Suprapubic skin (tissue), 4 donors: ENCODE data around the gene HTRA2. TPM values are rescaled to one million over a fixed set of nuclear protein-coding genes. Genes with fewer than 3 reads are reported as not detected.
"Not testable (repeated sequence)": the region's sequence is repeated elsewhere in the genome, so short reads cannot be mapped to it uniquely, and the experiment has no call there.

Source experiments
- DNase-seq, 2 donors: peaks; one replicate each; pipeline ENCODE4 v3.0.0-alpha.2; 2019; ENCODE audit warnings: low spot score in 2 of 2
- H3K27ac ChIP-seq: fragments of 200-600 bp; sonication (generic); one replicate; pipeline ENCODE4 v1.5.1; 2019
- H3K27me3 ChIP-seq: fragments of 200-600 bp; sonication (generic); one replicate; pipeline ENCODE4 v1.5.1; 2019
- H3K36me3 ChIP-seq: fragments of 200-600 bp; sonication (generic); one replicate; pipeline ENCODE4 v1.5.1; 2019
- H3K4me1 ChIP-seq: fragments of 200-600 bp; sonication (generic); one replicate; pipeline ENCODE4 v1.5.1; 2019
- H3K4me3 ChIP-seq: fragments of 200-600 bp; sonication (generic); one replicate; pipeline ENCODE4 v1.5.1; 2019; ENCODE audit warnings: mild to moderate bottlenecking
- H3K9me3 ChIP-seq: fragments of 200-600 bp; sonication (generic); one replicate; pipeline ENCODE4 v1.5.1; 2019
- EP300 ChIP-seq: sonication (generic); formaldehyde crosslinking; IDR thresholded peaks from one replicate; pipeline ENCODE4 v1.6.1; 2017; ENCODE audit warnings: antibody characterized with exemption
- POLR2A ChIP-seq, 2 donors: fragments of 450-650 bp; IDR thresholded peaks; one replicate each; pipeline ENCODE4 v1.6.1; 2017; ENCODE audit warnings: antibody characterized with exemption in 2 of 2, mild to moderate bottlenecking in 2 of 2, moderate library complexity in 2 of 2
- POLR2AphosphoS5 ChIP-seq, 3 donors: sonication (generic); formaldehyde crosslinking; IDR thresholded peaks; one replicate each; pipeline ENCODE4 v1.6.1; 2017; ENCODE audit warnings: antibody characterized with exemption in 3 of 3
- WGBS: methylation state at CpG from one replicate; pipeline ENCODE4 v1.1.5; 2018; 5-methylcytosine and 5-hydroxymethylcytosine counted together
- total RNA-seq, 4 donors: library from RNA; depleted of rRNA; stranded (reverse); fragments of >200 nt; gene quantifications; one replicate each; pipeline ENCODE4 v1.1.0, GENCODE V29; 2016
- TF ChIP-seq, protein P1 (sequence below), 2 donors: fragments of 200-600 bp in 1 of 2; fragments of 450-650 bp in 1 of 2; sonication (generic) in 1 of 2; IDR thresholded peaks; one replicate each; pipeline ENCODE4 v1.5.1; 2016 to 2019; ENCODE audit warnings: antibody characterized with exemption in 2 of 2, mild to moderate bottlenecking in 1 of 2, moderate library complexity in 1 of 2

The HTRA2 gene
- total RNA-seq, 4 donors from 2014 or later, result 23.7 to 31.2 (median 27.1) TPM

DNA sequence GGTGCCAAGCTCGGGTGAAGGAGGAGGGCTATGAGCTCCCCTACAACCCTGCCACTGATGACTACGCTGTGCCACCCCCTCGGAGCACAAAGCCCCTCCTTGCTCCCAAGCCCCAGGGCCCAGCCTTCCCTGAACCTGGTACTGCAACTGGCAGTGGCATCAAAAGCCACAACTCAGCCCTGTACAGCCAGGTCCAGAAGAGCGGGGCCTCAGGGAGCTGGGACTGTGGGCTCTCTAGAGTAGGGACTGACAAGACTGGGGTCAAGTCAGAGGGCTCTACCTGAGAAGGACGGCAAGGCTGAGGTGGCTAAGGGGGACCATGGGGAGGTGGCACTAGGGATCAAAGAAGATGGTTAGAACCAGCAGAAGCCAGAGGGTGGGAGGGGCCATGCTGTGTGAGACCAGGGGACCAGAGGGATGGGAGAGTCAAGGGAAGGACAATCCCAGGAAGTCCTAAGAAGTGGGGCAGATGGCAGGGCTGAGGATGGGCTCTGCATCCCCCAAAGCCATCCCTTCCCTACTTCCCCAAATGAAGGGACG lies 27.2 kb downstream of the HTRA2 start:
- H3K27ac ChIP-seq, result no peak overlapping the region
- H3K4me1 ChIP-seq, result peaks cover 25% of the 10 kb centered on the region
- DNase-seq, result no peak

DNA sequence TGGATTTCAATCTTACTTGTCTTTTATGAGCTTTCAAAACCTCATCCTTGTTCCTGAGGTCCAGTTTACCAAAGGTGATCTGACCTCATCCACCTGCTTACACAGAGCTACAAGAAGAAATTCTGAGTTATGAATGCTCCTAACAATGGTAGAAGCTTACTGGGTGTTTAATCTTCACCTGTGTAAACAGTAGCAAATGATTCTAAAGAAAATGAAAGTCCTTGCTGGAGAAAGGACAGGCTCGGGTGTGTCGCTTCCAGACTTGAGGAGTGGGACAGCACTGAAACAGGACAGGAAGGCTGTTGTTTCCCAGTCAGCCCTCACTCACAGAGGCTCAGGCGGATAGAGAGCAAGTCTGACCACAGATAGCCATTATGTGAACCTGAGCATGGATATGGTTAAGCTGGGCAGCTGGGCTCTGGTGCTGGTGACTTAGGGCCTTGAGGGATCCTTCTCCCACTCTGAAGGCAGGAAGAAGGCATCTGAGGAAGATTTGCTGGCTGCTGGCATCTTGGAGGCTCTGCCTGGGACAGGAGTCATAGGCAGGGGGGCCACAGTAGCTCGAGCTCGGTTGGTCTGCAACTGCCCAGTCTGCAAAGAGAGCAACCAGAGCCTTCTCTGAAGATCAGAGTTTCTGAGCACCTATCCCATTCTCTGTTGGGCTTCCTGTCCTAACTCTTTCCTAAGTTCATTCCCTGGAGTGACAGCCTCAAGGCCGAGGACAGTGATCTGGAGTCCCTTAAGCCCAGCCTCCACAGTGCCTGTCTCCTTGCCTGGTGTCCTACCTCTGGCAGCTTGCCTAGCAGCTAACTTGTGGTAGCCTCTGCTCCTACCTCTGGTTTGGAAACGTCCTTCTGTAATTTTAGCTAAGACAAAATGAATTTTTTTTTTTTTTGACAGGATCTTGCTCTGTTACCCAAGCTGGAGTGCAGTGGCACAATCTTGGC lies 28.8 kb downstream of the HTRA2 start:
- Histone ChIP-seq H3K4me3 (no peak overlapping the region), H3K36me3 (no peaks in the 10 kb centered on the region), H3K27me3 (peaks cover 13% of the 10 kb centered on the region), H3K9me3 (no peaks in the 10 kb centered on the region), H3K4me1 (peaks cover 21% of the 10 kb centered on the region), H3K27ac (no peak overlapping the region)
- WGBS, result 69% methylated on average over 7 of the region's 7 CpGs
- no peak for DNase-seq
- no peak for TF ChIP-seq POLR2AphosphoS5 (IDR thresholded peaks at IDR 0.05)
- TF ChIP-seq, protein P1, sequence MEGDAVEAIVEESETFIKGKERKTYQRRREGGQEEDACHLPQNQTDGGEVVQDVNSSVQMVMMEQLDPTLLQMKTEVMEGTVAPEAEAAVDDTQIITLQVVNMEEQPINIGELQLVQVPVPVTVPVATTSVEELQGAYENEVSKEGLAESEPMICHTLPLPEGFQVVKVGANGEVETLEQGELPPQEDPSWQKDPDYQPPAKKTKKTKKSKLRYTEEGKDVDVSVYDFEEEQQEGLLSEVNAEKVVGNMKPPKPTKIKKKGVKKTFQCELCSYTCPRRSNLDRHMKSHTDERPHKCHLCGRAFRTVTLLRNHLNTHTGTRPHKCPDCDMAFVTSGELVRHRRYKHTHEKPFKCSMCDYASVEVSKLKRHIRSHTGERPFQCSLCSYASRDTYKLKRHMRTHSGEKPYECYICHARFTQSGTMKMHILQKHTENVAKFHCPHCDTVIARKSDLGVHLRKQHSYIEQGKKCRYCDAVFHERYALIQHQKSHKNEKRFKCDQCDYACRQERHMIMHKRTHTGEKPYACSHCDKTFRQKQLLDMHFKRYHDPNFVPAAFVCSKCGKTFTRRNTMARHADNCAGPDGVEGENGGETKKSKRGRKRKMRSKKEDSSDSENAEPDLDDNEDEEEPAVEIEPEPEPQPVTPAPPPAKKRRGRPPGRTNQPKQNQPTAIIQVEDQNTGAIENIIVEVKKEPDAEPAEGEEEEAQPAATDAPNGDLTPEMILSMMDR (IDR thresholded peaks at IDR 0.05), result no peak
- TF ChIP-seq POLR2A (IDR thresholded peaks at IDR 0.05), result no peak
- TF ChIP-seq EP300, result no peak

More for the DNA sequence above, 27.2 kb downstream of the HTRA2 start:
- H3K36me3 ChIP-seq, result no peaks in the 10 kb centered on the region
- WGBS, result 90% methylated on average over 6 of the region's 6 CpGs
- H3K4me3 ChIP-seq, result no peak overlapping the region
- TF ChIP-seq, protein P1 (IDR thresholded peaks at IDR 0.05), result no peak
- TF ChIP-seq EP300 (no peak), POLR2A (IDR thresholded peaks at IDR 0.05) (no peak), POLR2AphosphoS5 (IDR thresholded peaks at IDR 0.05) (no peak)
- H3K9me3 ChIP-seq, result no peaks in the 10 kb centered on the region
- H3K27me3 ChIP-seq, result peaks cover 13% of the 10 kb centered on the region

DNA sequence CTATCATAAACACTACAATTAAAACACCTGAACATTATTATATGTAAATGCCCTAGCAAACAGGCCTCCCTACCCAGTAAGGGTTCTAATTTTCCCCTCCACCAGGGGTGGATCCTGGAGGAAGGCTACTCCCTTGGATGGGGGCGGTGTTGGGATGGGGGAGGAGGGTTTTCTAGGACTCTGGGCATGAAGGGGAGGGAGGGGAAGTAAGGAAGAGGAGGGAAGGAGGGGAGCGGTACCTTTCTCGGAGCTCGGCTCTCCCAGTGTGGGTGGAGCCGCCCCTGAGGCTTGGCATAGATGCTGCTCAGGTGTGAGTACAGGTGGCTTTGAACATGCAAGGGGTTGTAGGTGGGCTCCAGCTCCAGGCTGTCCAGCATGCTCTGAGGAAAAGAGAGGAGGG lies 30.2 kb downstream of the HTRA2 start:
- 31% methylated on average over 5 of the region's 5 CpGs for WGBS
- no peak overlapping the region for H3K27ac ChIP-seq
- DNase-seq, result no peak
- H3K9me3 ChIP-seq, result no peaks in the 10 kb centered on the region
- H3K4me3 ChIP-seq, result no peak overlapping the region
- H3K27me3 ChIP-seq, result peaks cover 4% of the 10 kb centered on the region
- peaks cover 8% of the 10 kb centered on the region for H3K4me1 ChIP-seq
- no peaks in the 10 kb centered on the region for H3K36me3 ChIP-seq
- no peak for TF ChIP-seq POLR2A (IDR thresholded peaks at IDR 0.05)
- TF ChIP-seq EP300, result no peak
- TF ChIP-seq, protein P1 (IDR thresholded peaks at IDR 0.05), result no peak
- no peak for TF ChIP-seq POLR2AphosphoS5 (IDR thresholded peaks at IDR 0.05)

DNA sequence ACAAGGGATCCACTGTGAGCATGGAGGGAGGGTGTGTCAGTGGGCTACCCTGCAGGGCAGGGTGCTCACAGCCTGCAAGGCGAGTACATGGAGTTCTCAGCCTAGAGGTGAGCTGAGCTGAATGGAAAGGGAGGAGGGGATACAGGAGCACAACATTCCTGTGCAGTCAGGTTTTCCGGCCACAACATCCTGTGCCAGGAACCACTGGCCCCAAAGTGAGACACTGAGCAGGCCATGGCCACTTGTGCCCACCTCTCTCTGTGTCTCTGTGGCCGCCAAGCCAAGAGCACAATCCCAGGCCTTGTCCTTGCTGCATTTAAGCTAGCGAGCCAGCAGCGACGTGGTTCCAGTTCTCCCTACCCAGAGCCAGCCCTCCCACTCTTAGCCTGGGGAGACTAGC lies 30.9 kb downstream of the HTRA2 start:
- 41% methylated on average over 5 of the region's 6 CpGs for WGBS
- DNase-seq, result no peak

DNA sequence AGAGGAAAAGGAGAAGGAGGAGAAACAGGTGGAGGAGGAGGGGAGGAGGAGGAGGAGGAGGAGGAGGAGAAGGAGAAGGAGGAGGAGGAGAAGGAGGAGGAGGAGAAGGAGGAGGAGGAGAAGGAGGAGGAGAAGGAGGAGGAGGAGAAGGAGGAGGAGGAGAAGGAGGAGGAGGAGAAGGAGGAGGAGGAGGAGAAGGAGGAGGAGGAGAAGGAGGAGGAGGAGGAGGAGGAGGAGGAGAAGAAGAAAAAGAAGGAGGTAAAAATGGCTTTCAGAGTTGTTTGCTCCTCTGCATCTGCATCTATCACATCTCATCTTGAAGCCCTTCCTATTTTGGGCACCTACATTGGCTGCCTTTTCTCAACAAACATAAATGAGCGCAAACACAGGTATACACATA lies 31.3 kb downstream of the HTRA2 start:
- not testable (repeated sequence) for H3K27me3 ChIP-seq, H3K36me3 ChIP-seq, H3K27ac ChIP-seq, H3K4me1 ChIP-seq, H3K4me3 ChIP-seq, H3K9me3 ChIP-seq, DNase-seq
- WGBS, result 88% methylated on average over 1 of the region's 1 CpG

More for the DNA sequence above, 30.9 kb downstream of the HTRA2 start:
- Histone ChIP-seq H3K9me3 (no peaks in the 10 kb centered on the region), H3K4me1 (peaks cover 2% of the 10 kb centered on the region), H3K27ac (no peak overlapping the region), H3K36me3 (no peaks in the 10 kb centered on the region), H3K27me3 (no peaks in the 10 kb centered on the region), H3K4me3 (no peak overlapping the region)
- no peak for TF ChIP-seq POLR2A (IDR thresholded peaks at IDR 0.05)
- no peak for TF ChIP-seq POLR2AphosphoS5 (IDR thresholded peaks at IDR 0.05)
- TF ChIP-seq, protein P1 (IDR thresholded peaks at IDR 0.05), result no peak
- TF ChIP-seq EP300, result no peak
